ENCODE data around the gene ATRIP. TPM values are rescaled to one million over a fixed set of nuclear protein-coding genes. Genes with fewer than 3 reads are reported as not detected.
A peak's percentile ranks its signal among the peaks of the same experiment; 100 is the strongest.

The ATRIP gene
- total and polyA plus RNA-seq, 10 of the 15 experiments (the other 5 are each of a cell fraction or from before 2014, with no cell fraction given): 1.4 to 16.0 (median 10.1) TPM

DNA sequence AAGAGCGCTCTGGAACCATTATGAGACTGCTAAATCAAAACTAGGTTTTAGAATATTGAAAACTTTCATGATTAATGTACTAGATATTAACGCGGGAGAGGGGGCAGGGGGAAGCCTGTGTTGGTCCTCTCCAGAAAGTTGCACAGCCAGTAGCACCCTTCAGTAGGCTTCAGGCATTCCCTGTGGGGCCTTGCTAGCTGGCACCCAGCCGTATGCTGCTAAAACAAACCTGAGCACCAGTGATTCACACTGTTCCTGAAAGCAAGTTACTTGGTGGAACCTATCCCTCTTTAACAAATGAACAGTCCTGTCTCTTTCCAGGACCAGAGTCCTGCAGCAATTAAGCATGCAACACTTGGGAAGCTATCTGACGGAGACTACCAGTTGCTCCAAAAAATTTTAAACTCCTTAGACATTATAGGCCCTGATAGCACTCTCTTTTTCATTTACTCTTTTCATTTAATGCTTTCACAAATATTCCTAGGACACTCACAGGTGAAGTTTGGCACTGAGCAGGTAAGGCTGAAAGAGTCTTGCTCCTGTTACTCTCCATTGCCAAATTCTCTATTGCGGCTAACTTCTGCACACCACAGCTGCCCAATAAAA is 1.2 kb upstream of the ATRIP start:
- no TSS peak for BruUV-seq (replicated peaks)
- Histone ChIP-seq H3K36me3 (ENCODE audit: control insufficient read depth in 2 of 2, insufficient read depth in 2 of 2, low read length in 1 of 2) (peaks cover 0 to 3% of the 10 kb centered on the region in 2 experiments; a peak in 3 of 4 replicates), H3K4me1 (ENCODE audit: control insufficient read depth, insufficient read depth, low read length) (peaks cover 14% of the 10 kb centered on the region), H4K20me1 (ENCODE audit: control insufficient read depth, insufficient read depth) (no peaks in the 10 kb centered on the region), H3K79me2 (ENCODE audit: control insufficient read depth, insufficient read depth, low read length) (peaks cover 47% of the 10 kb centered on the region), H3K4me2 (ENCODE audit: control insufficient read depth, insufficient read depth) (peak overlapping the region; percentile 70), H3K27me3 (replicated peaks in 1 of 2; ENCODE audit: control insufficient read depth in 2 of 2, insufficient read depth in 2 of 2, low read length in 1 of 2) (no peaks in the 10 kb centered on the region), H3K4me3 (peak overlapping the region; percentile 74; the same call in 1 of the 2 replicates), H3K9me3 (replicated peaks; ENCODE audit: control insufficient read depth, insufficient read depth, low read length) (no peaks in the 10 kb centered on the region), H3K27ac (ENCODE audit: control insufficient read depth, insufficient read depth) (no peak overlapping the region), H2AFZ (ENCODE audit: control insufficient read depth, low read depth, low read length) (no peak overlapping the region), H3K9ac (ENCODE audit: control insufficient read depth, insufficient read depth, low read length) (no peak overlapping the region; the same call in 1 of the 2 replicates)
- FAIRE-seq (no peak), DNase-seq (ENCODE audit: low read depth, low spot score) (no peak), ATAC-seq (no peak)
- POLR2A ChIA-PET: interaction anchor here (0.6 to 1.5 kb wide), 4 partner anchors 13 to 648 kb away, joined by 3 to 5 read pairs (median 4); partner anchors contain the start of gene QRICH1
- SMC1A ChIA-PET (ENCODE audit: uncharacterized antibody, unreplicated experiment): interaction anchor here (1.2 to 3.3 kb wide), 4 partner anchors 9 to 110 kb away, joined by 3 to 16 read pairs (median 9); no protein-coding TSS in a partner anchor
- intact Hi-C loops (cut with micrococcal nuclease; ENCODE audit: unreplicated experiment): loop anchor here (5.0 kb wide), 2 partner anchors 62 to 112 kb away; partner anchors contain the start of gene PFKFB4
- in situ Hi-C loops (cut with MboI): no loop called here
- WGBS (ENCODE audit: insufficient coverage, insufficient replicate concordance, low lambda C conversion rate, missing lambda C conversion rate): 87% methylated on average over 6 of the region's 6 CpGs
- TF ChIP-seq CREB1 (IDR thresholded peaks at IDR 0.05; ENCODE audit: low read depth): 0 out of 2 replicates have a peak, but pooled peaks have one; percentile 8
- TF ChIP-seq MYB (IDR thresholded peaks at IDR 0.05; ENCODE audit: borderline replicate concordance, low read depth, low read length): no peak
- 0 out of 2 replicates have a peak, but pooled peaks have one; percentile 43 for TF ChIP-seq POLR2AphosphoS5 (IDR thresholded peaks at IDR 0.05; ENCODE audit: low read length)
- RAD21 ChIA-PET (ENCODE audit: unreplicated experiment): interaction anchor here (0.8 to 2.6 kb wide), 4 partner anchors 9 to 111 kb away, joined by 3 to 20 read pairs (median 7); partner anchors contain the start of gene PFKFB4
- CTCF ChIA-PET: interaction anchor here (0.6 to 5.8 kb wide), 7 partner anchors 9 to 117 kb away, joined by 3 to 69 read pairs (median 3); no protein-coding TSS in a partner anchor

DNA sequence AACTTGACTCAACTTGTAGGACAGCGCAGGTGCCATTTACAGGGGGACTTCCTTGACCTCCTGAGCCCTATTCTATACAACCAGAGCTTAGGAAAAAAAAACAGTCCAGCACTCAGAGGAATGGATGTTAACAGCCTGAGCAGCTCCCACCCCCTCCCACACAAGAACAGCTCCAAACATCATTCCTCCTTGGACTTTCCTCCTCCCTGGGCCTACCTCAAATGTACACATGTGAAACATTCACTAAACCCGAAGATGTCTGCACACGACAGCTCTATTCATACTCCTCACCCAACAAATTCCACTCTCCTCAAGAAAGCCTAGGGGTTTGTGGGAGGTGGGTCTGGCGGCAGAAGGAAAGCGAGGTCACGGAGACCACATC is 503 bp upstream of the ATRIP start:
- intact Hi-C loops (cut with micrococcal nuclease; ENCODE audit: unreplicated experiment): loop anchor here (5.0 kb wide), 2 partner anchors 61 to 111 kb away; partner anchors contain the start of gene PFKFB4
- Histone ChIP-seq H3K9ac (ENCODE audit: control insufficient read depth, insufficient read depth, low read length) (peak overlapping the region; percentile 87), H3K4me3 (peak overlapping the region; percentile 74), H3K36me3 (ENCODE audit: control insufficient read depth in 2 of 2, insufficient read depth in 2 of 2, low read length in 1 of 2) (peaks cover 0 to 3% of the 10 kb centered on the region in 2 experiments; a peak in 3 of 4 replicates), H3K4me1 (ENCODE audit: control insufficient read depth, insufficient read depth, low read length) (peaks cover 14% of the 10 kb centered on the region), H3K27ac (ENCODE audit: control insufficient read depth, insufficient read depth) (peak overlapping the region; percentile 56), H3K79me2 (ENCODE audit: control insufficient read depth, insufficient read depth, low read length) (peaks cover 41% of the 10 kb centered on the region), H3K27me3 (replicated peaks in 1 of 2; ENCODE audit: control insufficient read depth in 2 of 2, insufficient read depth in 2 of 2, low read length in 1 of 2) (no peaks in the 10 kb centered on the region), H3K9me3 (replicated peaks; ENCODE audit: control insufficient read depth, insufficient read depth, low read length) (no peaks in the 10 kb centered on the region), H2AFZ (ENCODE audit: control insufficient read depth, low read depth, low read length) (peak overlapping the region; percentile 91), H3K4me2 (ENCODE audit: control insufficient read depth, insufficient read depth) (peak overlapping the region; percentile 70), H4K20me1 (ENCODE audit: control insufficient read depth, insufficient read depth) (no peaks in the 10 kb centered on the region)
- FAIRE-seq (no peak), ATAC-seq (no peak), DNase-seq (ENCODE audit: low read depth, low spot score) (no peak)
- BruUV-seq (replicated peaks): TSS peak; percentile 89
- WGBS (ENCODE audit: insufficient coverage, insufficient replicate concordance, low lambda C conversion rate, missing lambda C conversion rate): 7% methylated on average over 6 of the region's 6 CpGs
- no peak for TF ChIP-seq SPI1 (IDR thresholded peaks at IDR 0.05; ENCODE audit: borderline replicate concordance, insufficient read depth, low read depth, low read length)
- TF ChIP-seq FOXM1 (IDR thresholded peaks at IDR 0.05; ENCODE audit: low read depth, low read length): no peak
- no peak for TF ChIP-seq PML (IDR thresholded peaks at IDR 0.05; ENCODE audit: low read length)
- TF ChIP-seq, protein P1, sequence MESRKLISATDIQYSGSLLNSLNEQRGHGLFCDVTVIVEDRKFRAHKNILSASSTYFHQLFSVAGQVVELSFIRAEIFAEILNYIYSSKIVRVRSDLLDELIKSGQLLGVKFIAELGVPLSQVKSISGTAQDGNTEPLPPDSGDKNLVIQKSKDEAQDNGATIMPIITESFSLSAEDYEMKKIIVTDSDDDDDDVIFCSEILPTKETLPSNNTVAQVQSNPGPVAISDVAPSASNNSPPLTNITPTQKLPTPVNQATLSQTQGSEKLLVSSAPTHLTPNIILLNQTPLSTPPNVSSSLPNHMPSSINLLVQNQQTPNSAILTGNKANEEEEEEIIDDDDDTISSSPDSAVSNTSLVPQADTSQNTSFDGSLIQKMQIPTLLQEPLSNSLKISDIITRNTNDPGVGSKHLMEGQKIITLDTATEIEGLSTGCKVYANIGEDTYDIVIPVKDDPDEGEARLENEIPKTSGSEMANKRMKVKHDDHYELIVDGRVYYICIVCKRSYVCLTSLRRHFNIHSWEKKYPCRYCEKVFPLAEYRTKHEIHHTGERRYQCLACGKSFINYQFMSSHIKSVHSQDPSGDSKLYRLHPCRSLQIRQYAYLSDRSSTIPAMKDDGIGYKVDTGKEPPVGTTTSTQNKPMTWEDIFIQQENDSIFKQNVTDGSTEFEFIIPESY (IDR thresholded peaks at IDR 0.05): no peak
- no peak for TF ChIP-seq HCFC1 (IDR thresholded peaks at IDR 0.05; ENCODE audit: low read length)
- TF ChIP-seq RUNX3 (IDR thresholded peaks at IDR 0.05; ENCODE audit: low read length): no peak
- in situ Hi-C loops (cut with MboI): no loop called here
- RAD21 ChIA-PET (ENCODE audit: unreplicated experiment): interaction anchor here (0.9 to 2.6 kb wide), 5 partner anchors 10 to 189 kb away, joined by 3 to 20 read pairs (median 6); partner anchors contain the start of genes PFKFB4 and SLC26A6
- CTCF ChIA-PET: interaction anchor here (0.7 to 5.8 kb wide), 6 partner anchors 9 to 116 kb away, joined by 3 to 69 read pairs (median 4); no protein-coding TSS in a partner anchor
- SMC1A ChIA-PET (ENCODE audit: uncharacterized antibody, unreplicated experiment): interaction anchor here (1.0 to 3.3 kb wide), 5 partner anchors 10 to 110 kb away, joined by 3 to 16 read pairs (median 5); no protein-coding TSS in a partner anchor
- POLR2A ChIA-PET: interaction anchor here (0.6 to 2.2 kb wide), 11 partner anchors 8 to 983 kb away, joined by 3 to 9 read pairs (median 4); partner anchors contain the start of genes NICN1, QRICH1 and SLC26A6

Measured in GM12878 (cell line).